H9 (cell line): ENCODE data around the gene FICD. TPM values are rescaled to one million over a fixed set of nuclear protein-coding genes. Genes with fewer than 3 reads are reported as not detected.

Experiments
- DNase-seq: peaks from one replicate; pipeline ENCODE4 v3.0.0-alpha.2; 2017
- H2AFZ ChIP-seq: one replicate; pipeline ENCODE4 v1.6.1; 2013; ENCODE audit warnings: mild to moderate bottlenecking, low read length, control low read depth, moderate library complexity
- H2AK5ac ChIP-seq: 2 replicates; pipeline ENCODE4 v1.6.1; 2013; ENCODE audit warnings: low read length, control low read depth, mixed read lengths; ENCODE audit not compliant: insufficient read length
- H2BK120ac ChIP-seq: one replicate; pipeline ENCODE4 v1.6.1; 2013; ENCODE audit warnings: low read depth, mild to moderate bottlenecking, low read length, control low read depth, inconsistent platforms; ENCODE audit not compliant: poor library complexity, severe bottlenecking
- H2BK12ac ChIP-seq: 2 replicates; pipeline ENCODE4 v1.6.1; 2013; ENCODE audit warnings: low read length, control low read depth, mixed read lengths, low read depth; ENCODE audit not compliant: insufficient read length
- H2BK15ac ChIP-seq: 2 replicates; pipeline ENCODE4 v1.6.1; 2013; ENCODE audit warnings: low read depth, low read length, control low read depth
- H2BK20ac ChIP-seq: one replicate; pipeline ENCODE4 v1.6.1; 2013; ENCODE audit warnings: low read depth, mild to moderate bottlenecking, low read length, control low read depth, inconsistent platforms; ENCODE audit not compliant: poor library complexity, severe bottlenecking
- H2BK5ac ChIP-seq: 2 replicates; pipeline ENCODE4 v1.6.1; 2013; ENCODE audit warnings: low read length, control low read depth, mixed read lengths; ENCODE audit not compliant: insufficient read length
- H3K14ac ChIP-seq: 2 replicates; pipeline ENCODE4 v1.6.1; 2013; ENCODE audit warnings: low read length, control low read depth; ENCODE audit not compliant: insufficient read depth
- H3K18ac ChIP-seq: 2 replicates; pipeline ENCODE4 v1.6.1; 2013; ENCODE audit warnings: low read depth, mild to moderate bottlenecking, mixed read lengths, low read length, control low read depth; ENCODE audit not compliant: insufficient read length
- H3K23ac ChIP-seq: 2 replicates; pipeline ENCODE4 v1.6.1; 2013; ENCODE audit warnings: low read length, control low read depth, mixed read lengths, low read depth; ENCODE audit not compliant: insufficient read length
- H3K23me2 ChIP-seq: 2 replicates; pipeline ENCODE4 v1.6.1; 2013; ENCODE audit warnings: low read depth, mild to moderate bottlenecking, mixed read lengths, low read length, control low read depth; ENCODE audit not compliant: insufficient read length, poor library complexity, severe bottlenecking
- H3K27ac ChIP-seq: 2 replicates; pipeline ENCODE4 v1.5.1; 2013; ENCODE audit warnings: low read length, control low read depth, mixed read lengths, low read depth; ENCODE audit not compliant: insufficient read length
- H3K27me3 ChIP-seq: 2 replicates; pipeline ENCODE4 v1.6.1; 2013; ENCODE audit warnings: low read length, control low read depth, inconsistent platforms; ENCODE audit not compliant: insufficient read depth
- H3K4ac ChIP-seq: 2 replicates; pipeline ENCODE4 v1.6.1; 2013; ENCODE audit warnings: low read depth, mild to moderate bottlenecking, control low read depth, inconsistent platforms, low read length, moderate library complexity
- H3K4me1 ChIP-seq: 2 replicates; pipeline ENCODE4 v1.6.1; 2013; ENCODE audit warnings: low read length, control low read depth, inconsistent platforms; ENCODE audit not compliant: insufficient read depth
- H3K4me2 ChIP-seq: 2 replicates; pipeline ENCODE4 v1.6.1; 2013; ENCODE audit warnings: low read length, control low read depth, mixed read lengths; ENCODE audit not compliant: insufficient read length, insufficient read depth
- H3K56ac ChIP-seq: 2 replicates; pipeline ENCODE4 v1.6.1; 2013; ENCODE audit warnings: low read depth, mild to moderate bottlenecking, mixed read lengths, low read length, control low read depth; ENCODE audit not compliant: insufficient read length
- H3K79me1 ChIP-seq: 2 replicates; pipeline ENCODE4 v1.6.1; 2013; ENCODE audit warnings: low read depth, mild to moderate bottlenecking, moderate library complexity, low read length, control low read depth, inconsistent platforms; ENCODE audit not compliant: insufficient read depth, poor library complexity, severe bottlenecking
- H3K79me2 ChIP-seq: 2 replicates; pipeline ENCODE4 v1.6.1; 2013; ENCODE audit warnings: low read length, control low read depth, inconsistent platforms; ENCODE audit not compliant: insufficient read depth
- H3K9ac ChIP-seq: 2 replicates; pipeline ENCODE4 v1.6.1; 2013; ENCODE audit warnings: low read length, control low read depth, mixed read lengths; ENCODE audit not compliant: insufficient read length; ENCODE audit errors: extremely low read depth
- H3K9me3 ChIP-seq: one replicate; pipeline ENCODE4 v1.6.1; 2013; ENCODE audit warnings: low read depth, low read length, inconsistent platforms; ENCODE audit not compliant: control insufficient read depth
- H3T11ph ChIP-seq: one replicate; pipeline ENCODE4 v1.6.1; 2013; ENCODE audit warnings: mild to moderate bottlenecking, low read length, control low read depth, inconsistent platforms
- H4K20me1 ChIP-seq: one replicate; pipeline ENCODE4 v1.6.1; 2013; ENCODE audit not compliant: control insufficient read depth, insufficient read length, insufficient read depth
- H4K5ac ChIP-seq: 2 replicates; pipeline ENCODE4 v1.6.1; 2013; ENCODE audit warnings: low read depth, mild to moderate bottlenecking, mixed read lengths, low read length, control low read depth; ENCODE audit not compliant: insufficient read length
- H4K8ac ChIP-seq: replicated peaks from 2 replicates; pipeline ENCODE4 v1.6.1; 2013; ENCODE audit warnings: low read length, control low read depth, mixed read lengths, low read depth; ENCODE audit not compliant: insufficient read length
- H4K91ac ChIP-seq: 2 replicates; pipeline ENCODE4 v1.6.1; 2013; ENCODE audit warnings: low read depth, mild to moderate bottlenecking, moderate library complexity, mixed read lengths, low read length, control low read depth; ENCODE audit not compliant: insufficient read length
- H3K27ac Mint-ChIP-seq, 3 experiments: 2 replicates in 2 of 3; 3 replicates in 1 of 3; pipeline ENCODE4 v1.8.0; 2020 to 2021; ENCODE audit warnings: mixed read lengths in 3 of 3, mild to moderate bottlenecking in 1 of 3, moderate library complexity in 1 of 3
- H3K27me3 Mint-ChIP-seq: 2 replicates; pipeline ENCODE4 v1.8.0; 2021; ENCODE audit warnings: low read depth, mild to moderate bottlenecking, moderate library complexity, mixed read lengths
- H3K36me3 Mint-ChIP-seq, 3 experiments: 2 replicates in 2 of 3; 3 replicates in 1 of 3; pipeline ENCODE4 v1.8.0; 2020 to 2021; ENCODE audit warnings: low read depth in 3 of 3, mixed read lengths in 3 of 3; ENCODE audit not compliant: insufficient read depth in 1 of 3
- H3K4me1 Mint-ChIP-seq, 2 experiments: 2 replicates each; pipeline ENCODE4 v1.8.0; 2020; ENCODE audit warnings: mixed read lengths in 2 of 2
- H3K4me3 Mint-ChIP-seq, 2 experiments: 2 replicates in 1 of 2; 3 replicates in 1 of 2; pipeline ENCODE4 v1.8.0; 2020 to 2021; ENCODE audit warnings: mild to moderate bottlenecking in 2 of 2, mixed read lengths in 2 of 2, moderate library complexity in 1 of 2
- H3K9me3 Mint-ChIP-seq, 2 experiments: 2 replicates in 1 of 2; 3 replicates in 1 of 2; pipeline ENCODE4 v1.8.0; 2020; ENCODE audit warnings: mild to moderate bottlenecking in 2 of 2, mixed read lengths in 2 of 2, moderate library complexity in 1 of 2
- WGBS: extraction: QIAGEN DNeasy Blood & Tissue Kit; methylation state at CpG from one replicate; pipeline ENCODE4 v1.1.7; 2013; ENCODE audit warnings: missing lambda C conversion rate, low lambda C conversion rate, mixed read lengths; ENCODE audit not compliant: insufficient read length; ENCODE audit errors: extremely low coverage; 5-methylcytosine and 5-hydroxymethylcytosine counted together
- total RNA-seq: library from RNA; stranded (reverse); gene quantifications from 2 replicates; pipeline ENCODE4 v1.2.1, GENCODE V29; 2021
- TF ChIP-seq, protein P1 (sequence below): fragments of 200-600 bp; sonication (generic); conservative IDR thresholded peaks from 3 replicates; pipeline ENCODE4 v1.8.0; 2021; ENCODE audit warnings: antibody characterized with exemption, mild to moderate bottlenecking

FICD gene
- total RNA-seq, 1 experiment from 2014 or later, result 5.1 TPM

DNA sequence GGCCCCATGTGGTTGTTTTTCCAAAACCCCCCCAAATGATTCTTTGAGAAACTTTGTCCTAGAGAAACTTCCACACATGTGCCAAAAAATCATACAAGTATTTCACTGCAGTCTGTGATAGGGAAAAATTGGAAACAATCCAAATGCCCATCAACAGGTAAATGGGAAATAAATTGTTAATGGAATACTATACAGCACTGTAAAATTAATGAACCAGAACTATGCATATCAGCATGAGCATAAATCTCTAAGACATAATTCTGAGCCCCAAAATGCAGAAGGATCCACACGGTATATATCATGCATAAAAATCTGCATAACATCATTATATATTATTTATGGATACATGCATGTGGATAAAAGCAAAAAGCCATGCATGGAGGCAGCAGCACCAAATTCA is 5.3 kb upstream of the FICD start:
- H3K56ac ChIP-seq, result no peak overlapping the region
- no peak for DNase-seq
- H3K27ac ChIP-seq, result no peak overlapping the region
- H4K91ac ChIP-seq, result no peak overlapping the region
- H3K4me2 ChIP-seq, result no peak overlapping the region
- H2BK5ac ChIP-seq, result no peak overlapping the region
- no peaks in the 10 kb centered on the region for H3K79me2 ChIP-seq
- H3K9ac ChIP-seq, result no peak overlapping the region
- no peak overlapping the region for H3K4ac ChIP-seq
- peaks cover 2% of the 10 kb centered on the region for H3K23me2 ChIP-seq
- H3K23ac ChIP-seq, result no peak overlapping the region
- no peak overlapping the region for H2BK12ac ChIP-seq
- H3K4me1 ChIP-seq, result 0 out of 2 replicates have a peak, but pooled peaks cover 3% of the 10 kb centered on the region
- Mint-ChIP-seq H3K36me3 (no peaks in the 10 kb centered on the region; a peak in 1 of 7 replicates), H3K4me3 (no peak overlapping the region), H3K4me1 (peaks cover 8 to 11% of the 10 kb centered on the region in 2 experiments; a peak in 3 of 4 replicates), H3K9me3 (peaks cover 0 to 5% of the 10 kb centered on the region in 2 experiments; a peak in 2 of 5 replicates), H3K27ac (no peak overlapping the region), H3K27me3 (no peaks in the 10 kb centered on the region)
- no peak overlapping the region for H4K8ac ChIP-seq
- no peaks in the 10 kb centered on the region; the same call in 1 of the 2 replicates for H3K27me3 ChIP-seq
- no peaks in the 10 kb centered on the region for H3K9me3 ChIP-seq
- no peak overlapping the region for H2AK5ac ChIP-seq
- no peak overlapping the region for H3T11ph ChIP-seq
- H2AFZ ChIP-seq, result no peak overlapping the region
- H4K20me1 ChIP-seq, result no peaks in the 10 kb centered on the region
- no CpG with 5 or more reads among the region's 1 CpG for WGBS
- no peak overlapping the region for H3K18ac ChIP-seq
- no peak overlapping the region for H2BK20ac ChIP-seq
- no peak overlapping the region for H3K14ac ChIP-seq
- H2BK15ac ChIP-seq, result no peak overlapping the region
- no peak overlapping the region for H2BK120ac ChIP-seq
- no peaks in the 10 kb centered on the region for H3K79me1 ChIP-seq
- no peak overlapping the region for H4K5ac ChIP-seq
- TF ChIP-seq, protein P1, sequence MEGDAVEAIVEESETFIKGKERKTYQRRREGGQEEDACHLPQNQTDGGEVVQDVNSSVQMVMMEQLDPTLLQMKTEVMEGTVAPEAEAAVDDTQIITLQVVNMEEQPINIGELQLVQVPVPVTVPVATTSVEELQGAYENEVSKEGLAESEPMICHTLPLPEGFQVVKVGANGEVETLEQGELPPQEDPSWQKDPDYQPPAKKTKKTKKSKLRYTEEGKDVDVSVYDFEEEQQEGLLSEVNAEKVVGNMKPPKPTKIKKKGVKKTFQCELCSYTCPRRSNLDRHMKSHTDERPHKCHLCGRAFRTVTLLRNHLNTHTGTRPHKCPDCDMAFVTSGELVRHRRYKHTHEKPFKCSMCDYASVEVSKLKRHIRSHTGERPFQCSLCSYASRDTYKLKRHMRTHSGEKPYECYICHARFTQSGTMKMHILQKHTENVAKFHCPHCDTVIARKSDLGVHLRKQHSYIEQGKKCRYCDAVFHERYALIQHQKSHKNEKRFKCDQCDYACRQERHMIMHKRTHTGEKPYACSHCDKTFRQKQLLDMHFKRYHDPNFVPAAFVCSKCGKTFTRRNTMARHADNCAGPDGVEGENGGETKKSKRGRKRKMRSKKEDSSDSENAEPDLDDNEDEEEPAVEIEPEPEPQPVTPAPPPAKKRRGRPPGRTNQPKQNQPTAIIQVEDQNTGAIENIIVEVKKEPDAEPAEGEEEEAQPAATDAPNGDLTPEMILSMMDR, result no peak
